Measurements from ENCODE around the gene RELB. TPM values are rescaled to one million over a fixed set of nuclear protein-coding genes. Genes with fewer than 3 reads are reported as not detected.
A peak's percentile ranks its signal among the peaks of the same experiment; 100 is the strongest.

Gene RELB
- total RNA-seq, 4 donors from 2014 or later, result 4.0 to 9.2 (median 6.0) TPM

GRCh38 chr19:45040059-45040771 is 39.0 kb downstream of the RELB start:
- Histone ChIP-seq H3K4me1 (peaks cover 6 to 59% (median 25%) of the 10 kb centered on the region in 3 donors), H3K27ac (peak overlapping the region in 3 of 4 donors; percentile 7 to 93 (median 88)), H3K36me3 (peaks cover 0 to 70% of the 10 kb centered on the region in 2 donors), H3K9me3 (peaks cover 0 to 4% (median 0%) of the 10 kb centered on the region in 3 donors), H3K4me3 (peak overlapping the region; percentile 53 to 67), H3K27me3 (no peaks in the 10 kb centered on the region)
- WGBS, 2 donors (ENCODE audit: low coverage in 1 of 2), result 62 to 80% methylated on average over 1 to 7 of the region's 19 CpGs
- ATAC-seq, result no peak
- TF ChIP-seq EP300 (IDR thresholded peaks at IDR 0.05) (no peak), POLR2AphosphoS5 (IDR thresholded peaks at IDR 0.05) (no peak), CTCF (IDR thresholded peaks at IDR 0.05) (no peak), POLR2A (IDR thresholded peaks at IDR 0.05) (no peak)

- H3K27me3 ChIP-seq, result no peaks in the 10 kb centered on the region
- no peak for ATAC-seq
- H3K27ac ChIP-seq, result no peak overlapping the region
- no peaks in the 10 kb centered on the region for H3K9me3 ChIP-seq
- peaks cover 0 to 70% of the 10 kb centered on the region in 2 donors for H3K36me3 ChIP-seq
- H3K4me3 ChIP-seq, result no peak overlapping the region
- H3K4me1 ChIP-seq, result peaks cover 6 to 68% (median 33%) of the 10 kb centered on the region in 3 donors
- WGBS, 2 donors (ENCODE audit: low coverage in 1 of 2), result 58 to 63% methylated on average over 2 of the region's 6 CpGs
- TF ChIP-seq CTCF (IDR thresholded peaks at IDR 0.05), result no peak
- TF ChIP-seq POLR2A (IDR thresholded peaks at IDR 0.05), result no peak
- TF ChIP-seq POLR2AphosphoS5 (IDR thresholded peaks at IDR 0.05), result no peak
- TF ChIP-seq EP300 (IDR thresholded peaks at IDR 0.05), result no peak
These were observed 39.9 kb downstream of the RELB start for GRCh38 chr19:45041125-45041524.

- Histone ChIP-seq H3K4me3 (no peak overlapping the region), H3K27ac (no peak overlapping the region), H3K36me3 (peaks cover 0 to 62% of the 10 kb centered on the region in 2 donors), H3K27me3 (no peaks in the 10 kb centered on the region), H3K4me1 (peaks cover 0 to 89% (median 22%) of the 10 kb centered on the region in 3 donors), H3K9me3 (no peaks in the 10 kb centered on the region)
- WGBS, 2 donors (ENCODE audit: low coverage in 1 of 2), result 71 to 84% methylated on average over 8 to 9 of the region's 14 CpGs
- TF ChIP-seq CTCF (IDR thresholded peaks at IDR 0.05) (no peak), POLR2AphosphoS5 (IDR thresholded peaks at IDR 0.05) (no peak), POLR2A (IDR thresholded peaks at IDR 0.05) (no peak), EP300 (IDR thresholded peaks at IDR 0.05) (no peak)
- no peak for ATAC-seq
These were observed 44.5 kb downstream of the RELB start for GRCh38 chr19:45045671-45046353.

- Histone ChIP-seq H3K27ac (no peak overlapping the region), H3K4me3 (no peak overlapping the region), H3K36me3 (peaks cover 0 to 62% of the 10 kb centered on the region in 2 donors), H3K27me3 (no peaks in the 10 kb centered on the region), H3K9me3 (no peaks in the 10 kb centered on the region), H3K4me1 (peaks cover 0 to 87% (median 20%) of the 10 kb centered on the region in 3 donors)
- TF ChIP-seq CTCF (IDR thresholded peaks at IDR 0.05) (no peak), EP300 (IDR thresholded peaks at IDR 0.05) (no peak), POLR2A (IDR thresholded peaks at IDR 0.05) (no peak), POLR2AphosphoS5 (IDR thresholded peaks at IDR 0.05) (no peak)
- 82 to 90% methylated on average over 2 to 3 of the region's 7 CpGs for WGBS, 2 donors (ENCODE audit: low coverage in 1 of 2)
- no peak for ATAC-seq
These were observed 45.1 kb downstream of the RELB start for GRCh38 chr19:45046355-45046754.

Measured in gastroesophageal sphincter (tissue), 4 donors.